ENCODE data around the gene ZBTB5. TPM values are rescaled to one million over a fixed set of nuclear protein-coding genes. Genes with fewer than 3 reads are reported as not detected.
"Not testable (repeated sequence)": the region's sequence is repeated elsewhere in the genome, so short reads cannot be mapped to it uniquely, and the experiment has no call there.

The ZBTB5 gene
- polyA plus RNA-seq, 4 donors = 29.5 to 32.0 (median 31.6) TPM

GRCh38 chr9:37408933-37409710 lies 56.1 kb downstream of the ZBTB5 start:
- no peak for DNase-seq (ENCODE audit: low read depth in 4 of 4, low spot score in 2 of 4)

GRCh38 chr9:37407468-37407867 lies 57.8 kb downstream of the ZBTB5 start:
- no peak for DNase-seq (ENCODE audit: low read depth in 4 of 4, low spot score in 2 of 4)

DNA sequence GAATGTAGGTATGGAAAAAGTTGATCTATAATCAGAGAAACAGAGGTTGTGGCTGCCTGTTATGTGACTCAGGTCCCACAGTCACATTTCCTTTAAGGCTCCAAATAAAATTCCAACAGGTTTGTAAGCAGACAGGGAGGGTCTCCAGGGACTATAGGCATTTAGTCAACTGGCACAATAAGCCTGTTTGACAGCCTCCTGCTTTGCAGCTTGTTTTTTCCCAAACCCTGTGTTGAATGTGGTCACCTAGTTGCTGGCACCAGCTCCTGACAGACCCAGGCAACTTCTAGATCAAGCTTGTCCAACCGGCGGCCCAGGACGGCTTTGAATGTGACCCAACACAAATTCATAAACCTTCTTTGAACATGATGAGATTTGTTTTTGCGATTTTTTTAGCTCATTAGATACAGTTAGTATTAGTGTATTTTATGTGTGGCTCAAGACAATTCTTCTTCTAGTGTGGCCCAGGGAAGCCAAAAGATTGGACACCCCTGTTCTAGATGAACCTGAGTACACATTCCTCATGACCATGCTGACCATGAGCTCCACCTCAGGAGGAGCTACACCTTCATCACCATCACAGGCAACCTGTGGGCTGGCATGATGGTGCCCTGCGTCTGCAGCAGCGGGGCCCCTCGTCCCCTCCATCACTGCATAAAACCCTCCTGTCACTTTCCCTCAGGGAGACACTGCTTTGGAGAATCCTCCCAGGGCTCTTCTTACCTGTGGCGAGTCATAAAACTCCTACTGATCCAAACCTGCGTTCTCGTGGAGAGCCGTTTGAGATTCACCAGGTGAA lies 58.4 kb downstream of the ZBTB5 start:
- DNase-seq (ENCODE audit: low read depth in 4 of 4, low spot score in 2 of 4) = no peak

GRCh38 chr9:37405764-37406380 lies 59.4 kb downstream of the ZBTB5 start:
- DNase-seq (ENCODE audit: low read depth in 4 of 4, low spot score in 2 of 4) = no peak

DNA sequence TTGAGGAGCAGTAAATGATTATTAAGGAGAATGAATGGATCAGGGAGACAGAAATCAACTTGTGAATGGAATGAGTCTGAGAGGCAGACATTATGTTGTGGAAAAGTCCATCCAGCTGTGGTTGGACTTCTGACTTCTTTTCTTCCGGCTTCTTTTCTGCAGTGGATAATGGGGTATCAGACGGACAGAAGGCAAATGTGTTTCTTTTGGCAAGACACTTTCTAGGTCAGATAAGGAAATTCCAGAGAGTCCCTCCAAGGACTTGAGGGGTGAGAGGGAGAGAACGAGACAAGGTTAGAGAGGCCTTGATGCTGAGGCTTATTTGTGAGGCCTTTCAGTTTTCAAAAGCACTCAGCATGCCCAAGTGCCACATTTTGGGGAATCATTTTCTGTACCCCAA lies 59.9 kb downstream of the ZBTB5 start:
- DNase-seq (ENCODE audit: low read depth in 4 of 4, low spot score in 2 of 4) = no peak

GRCh38 chr9:37404590-37404989 lies 60.7 kb downstream of the ZBTB5 start:
- no peak for DNase-seq (ENCODE audit: low read depth in 4 of 4, low spot score in 2 of 4)

- DNase-seq (ENCODE audit: low read depth in 4 of 4, low spot score in 2 of 4) = no peak
Observed at GRCh38 chr9:37399336-37399735, 65.9 kb downstream of the ZBTB5 start.

DNA sequence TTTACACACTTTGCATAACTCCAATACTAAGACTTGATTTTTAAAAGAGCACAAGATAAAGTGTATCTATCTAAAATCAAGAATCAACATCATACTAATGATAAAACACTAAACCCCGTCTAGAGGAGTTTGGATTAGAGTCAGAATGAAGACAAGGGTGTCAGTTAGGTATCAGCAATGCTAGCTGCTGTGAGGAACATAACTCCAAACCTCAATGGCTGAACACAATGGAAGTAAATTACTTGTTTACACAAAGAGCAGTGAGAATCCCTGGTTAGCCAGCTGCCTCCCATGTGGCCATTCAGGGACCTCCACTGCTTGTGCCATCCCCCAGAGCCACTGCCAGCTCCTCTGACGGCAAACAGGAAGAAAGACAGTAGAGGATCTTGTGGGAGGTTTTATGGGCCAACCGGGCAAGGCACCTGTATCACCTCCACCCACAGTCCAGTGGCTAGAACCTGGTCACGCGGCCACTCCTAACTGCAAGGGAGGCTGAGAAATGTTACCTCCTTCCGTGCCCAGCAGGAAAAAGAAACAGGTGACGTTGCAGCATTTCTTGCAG lies 66.7 kb downstream of the ZBTB5 start:
- DNase-seq (ENCODE audit: low read depth in 4 of 4, low spot score in 2 of 4) = no peak

GRCh38 chr9:37397948-37398347 lies 67.3 kb downstream of the ZBTB5 start:
- not testable (repeated sequence) for DNase-seq (ENCODE audit: low read depth in 4 of 4, low spot score in 2 of 4)

DNA sequence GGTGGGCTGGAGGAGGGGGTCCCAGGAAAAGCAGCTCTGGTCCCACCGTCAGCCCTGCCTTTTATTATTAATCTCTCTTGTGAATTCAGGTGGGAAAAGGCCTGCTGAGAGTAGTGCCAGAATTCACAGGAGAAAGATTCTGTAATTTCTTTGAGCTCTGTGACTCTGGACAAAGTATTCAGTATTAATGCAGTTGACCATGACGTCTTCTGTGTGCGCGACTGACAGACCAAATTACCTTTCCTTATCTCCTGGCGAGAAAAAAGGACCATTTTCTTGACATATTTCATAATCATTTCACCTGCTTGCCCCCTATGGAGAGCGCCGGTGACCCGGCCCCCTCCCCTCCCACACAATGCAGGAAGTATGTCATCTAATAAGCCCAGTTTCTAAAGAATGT lies 69.6 kb downstream of the ZBTB5 start:
- no peak for DNase-seq (ENCODE audit: low read depth in 4 of 4, low spot score in 2 of 4)

DNA sequence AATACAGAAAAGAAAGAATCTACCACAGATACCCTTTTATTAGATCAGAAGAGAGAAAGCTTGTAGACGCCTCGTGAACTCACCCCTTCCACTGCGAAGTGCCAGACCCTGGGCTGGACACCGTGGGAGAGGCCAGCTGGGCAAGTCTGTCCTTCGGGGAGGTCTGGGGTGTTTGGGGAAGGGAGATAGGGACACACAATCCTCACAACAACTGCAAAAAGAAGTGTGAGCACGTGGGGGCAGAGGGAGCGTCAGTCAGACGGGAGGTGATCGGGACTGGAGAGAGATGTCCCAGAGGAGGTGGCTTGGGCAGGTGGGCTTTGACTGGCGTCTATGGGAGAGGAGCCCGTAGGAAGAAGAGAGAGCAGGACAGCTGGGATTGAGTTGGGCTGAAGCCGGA lies 70.0 kb downstream of the ZBTB5 start:
- no peak for DNase-seq (ENCODE audit: low read depth in 4 of 4, low spot score in 2 of 4)

DNA sequence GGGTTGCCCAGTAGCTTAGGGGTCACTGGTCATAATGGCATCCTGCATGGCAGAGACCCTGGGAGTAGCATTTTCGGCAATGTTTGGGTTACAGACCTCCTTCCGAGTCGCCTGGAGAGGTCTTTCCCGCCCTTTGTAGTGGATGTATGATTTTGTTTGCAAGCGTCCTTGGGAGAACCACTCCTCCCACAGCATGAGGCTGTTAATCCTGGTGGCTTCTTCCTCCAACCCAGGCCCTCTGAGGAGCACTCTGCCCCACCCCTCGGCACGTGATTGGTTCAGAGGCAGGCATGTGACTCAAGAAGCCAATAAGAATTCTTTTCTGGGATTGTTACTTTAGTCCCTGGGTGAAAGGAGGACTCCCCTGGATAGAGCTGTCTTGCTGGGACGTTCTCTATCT lies 73.0 kb downstream of the ZBTB5 start:
- no peak for DNase-seq (ENCODE audit: low read depth in 4 of 4, low spot score in 2 of 4)

DNA sequence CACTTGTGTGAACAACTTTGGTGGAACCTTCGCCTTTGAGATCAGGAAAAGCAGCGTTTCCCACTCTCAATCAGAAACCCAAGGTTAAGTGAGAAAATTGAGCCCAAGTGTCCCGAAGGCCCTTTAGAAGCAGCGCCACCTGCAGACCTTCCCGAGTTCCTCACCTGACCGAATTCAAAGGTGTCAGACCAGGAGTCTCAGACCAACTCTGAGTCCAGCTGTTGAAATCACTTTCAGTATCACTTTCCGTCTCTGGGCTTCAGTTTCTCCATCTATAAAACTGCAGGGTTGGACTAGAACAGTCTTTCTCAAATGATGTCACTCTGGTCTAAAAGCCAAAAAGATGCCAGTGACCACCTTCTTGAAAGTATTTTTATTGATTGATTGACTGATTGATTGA lies 74.5 kb downstream of the ZBTB5 start:
- no peak for DNase-seq (ENCODE audit: low read depth in 4 of 4, low spot score in 2 of 4)

Other genes with a start within 250 kb of the ZBTB5 start
- gene GRHPR, start 42.8 kb downstream of the ZBTB5 start, polyA plus RNA-seq (ENCODE audit: insufficient read length in 4 of 4) = 100 to 1,000 TPM; 138 to 156 (median 147) TPM
- 10 to 100 TPM; 23.0 to 26.0 (median 23.7) TPM for gene POLR1E, start 20.5 kb upstream of the ZBTB5 start, polyA plus RNA-seq (ENCODE audit: insufficient read length in 4 of 4)
- gene FBXO10, start 110.9 kb upstream of the ZBTB5 start, polyA plus RNA-seq (ENCODE audit: insufficient read length in 4 of 4) = 10 to 100 TPM; 11.7 to 19.8 (median 15.1) TPM
- 100 to 1,000 TPM; 110 to 138 (median 124) TPM for gene TOMM5, start 127.1 kb upstream of the ZBTB5 start, polyA plus RNA-seq (ENCODE audit: insufficient read length in 4 of 4)
- gene FRMPD1, start 185.5 kb upstream of the ZBTB5 start, polyA plus RNA-seq (ENCODE audit: insufficient read length in 4 of 4) = 1 to 10 TPM in 1 of 4 donors, under 1 TPM in 3; 0.72 to 1.3 (median 0.88) TPM